Measurements from ENCODE around the gene PCNT.

- TF ChIP-seq POLR2AphosphoS5 (IDR thresholded peaks at IDR 0.05; ENCODE audit: low read depth) = no peak
- no peak for TF ChIP-seq CTCF (IDR thresholded peaks at IDR 0.05; ENCODE audit: insufficient read depth, low read length)
Observed at GRCh38 chr21:46312949-46313348, 11.0 kb upstream of the PCNT start.
